ENCODE results near the gene B3GALT6. TPM values are rescaled to one million over a fixed set of nuclear protein-coding genes. Genes with fewer than 3 reads are reported as not detected.

Gene B3GALT6
- polyA plus RNA-seq, 4 donors, result 15.8 to 22.2 (median 20.6) TPM

DNA sequence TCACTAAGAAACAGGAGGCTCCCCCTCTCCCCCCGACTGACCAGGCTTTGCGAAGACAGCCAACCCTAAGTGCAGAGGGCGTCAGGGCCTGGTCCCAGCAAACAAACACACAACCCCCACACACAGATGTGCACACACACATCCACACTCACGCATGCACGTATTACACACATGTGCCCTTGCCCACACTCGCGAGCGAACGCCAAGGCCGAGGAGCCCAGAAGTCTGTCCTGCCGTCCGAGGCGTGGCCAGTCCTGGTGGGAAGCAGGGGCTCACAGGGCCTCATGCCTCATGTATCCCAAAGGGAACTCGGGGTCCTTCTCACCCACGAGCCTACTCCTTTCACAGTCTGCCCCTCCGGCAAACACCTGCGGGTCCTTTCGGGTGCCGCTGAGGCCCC lies 2.3 kb upstream of the B3GALT6 start:
- no peak for DNase-seq (ENCODE audit: low read depth in 4 of 4, low spot score in 3 of 4)

GRCh38 chr1:1230656-1231399 lies 1.2 kb upstream of the B3GALT6 start:
- no peak for DNase-seq (ENCODE audit: low read depth in 4 of 4, low spot score in 3 of 4)

- peak; percentile 86 to 93 (median 92) for DNase-seq (ENCODE audit: low read depth in 4 of 4, low spot score in 3 of 4)
These were observed 433 bp upstream of the B3GALT6 start, which contains the start of gene SDF4 for GRCh38 chr1:1231400-1232207. Gene SDF4, minus strand, starts transcription at chr1:1232001. Its CDS starts 3,229 bp downstream, at chr1:1228772.

GRCh38 chr1:1232796-1233566 lies 944 bp downstream of the B3GALT6 start:
- no peak for DNase-seq (ENCODE audit: low read depth in 4 of 4, low spot score in 3 of 4)

GRCh38 chr1:1233567-1233892 lies 1.5 kb downstream of the B3GALT6 start:
- no peak for DNase-seq (ENCODE audit: low read depth in 4 of 4, low spot score in 3 of 4)

GRCh38 chr1:1234180-1234808 lies 2.3 kb downstream of the B3GALT6 start:
- DNase-seq (ENCODE audit: low read depth in 4 of 4, low spot score in 3 of 4), result no peak

GRCh38 chr1:1235016-1235744 lies 3.1 kb downstream of the B3GALT6 start:
- no peak for DNase-seq (ENCODE audit: low read depth in 4 of 4, low spot score in 3 of 4)

DNA sequence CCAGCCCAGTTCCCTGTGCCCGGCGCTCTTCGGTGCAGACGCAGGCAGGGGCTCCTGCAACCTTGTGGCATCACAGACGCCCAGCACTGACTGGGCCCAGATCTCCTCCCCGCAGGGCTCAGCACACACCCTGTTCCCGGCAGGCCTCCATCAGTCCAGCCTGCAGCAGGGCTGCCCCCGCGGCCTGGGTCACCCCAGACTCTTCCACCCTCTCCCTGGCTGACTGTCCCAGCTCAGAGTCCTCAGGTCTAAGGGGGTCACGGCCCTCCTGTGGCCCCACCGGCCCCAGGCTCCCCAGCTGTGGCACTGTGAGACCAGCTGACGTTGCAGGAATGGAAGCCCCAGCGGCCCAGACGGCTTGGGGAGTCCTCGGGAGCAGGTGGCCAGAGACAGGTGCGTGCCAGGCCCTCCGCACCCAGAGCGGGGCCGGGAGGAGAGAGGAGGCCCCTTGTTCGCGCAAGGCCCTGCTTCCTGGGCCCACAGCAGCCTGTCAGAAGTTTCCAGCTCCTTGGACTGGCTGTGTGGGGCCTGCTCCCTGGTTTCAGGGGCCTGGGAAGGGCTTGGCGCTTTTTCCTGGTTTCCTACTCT lies 4.2 kb downstream of the B3GALT6 start:
- no peak for DNase-seq (ENCODE audit: low read depth in 4 of 4, low spot score in 3 of 4)

DNA sequence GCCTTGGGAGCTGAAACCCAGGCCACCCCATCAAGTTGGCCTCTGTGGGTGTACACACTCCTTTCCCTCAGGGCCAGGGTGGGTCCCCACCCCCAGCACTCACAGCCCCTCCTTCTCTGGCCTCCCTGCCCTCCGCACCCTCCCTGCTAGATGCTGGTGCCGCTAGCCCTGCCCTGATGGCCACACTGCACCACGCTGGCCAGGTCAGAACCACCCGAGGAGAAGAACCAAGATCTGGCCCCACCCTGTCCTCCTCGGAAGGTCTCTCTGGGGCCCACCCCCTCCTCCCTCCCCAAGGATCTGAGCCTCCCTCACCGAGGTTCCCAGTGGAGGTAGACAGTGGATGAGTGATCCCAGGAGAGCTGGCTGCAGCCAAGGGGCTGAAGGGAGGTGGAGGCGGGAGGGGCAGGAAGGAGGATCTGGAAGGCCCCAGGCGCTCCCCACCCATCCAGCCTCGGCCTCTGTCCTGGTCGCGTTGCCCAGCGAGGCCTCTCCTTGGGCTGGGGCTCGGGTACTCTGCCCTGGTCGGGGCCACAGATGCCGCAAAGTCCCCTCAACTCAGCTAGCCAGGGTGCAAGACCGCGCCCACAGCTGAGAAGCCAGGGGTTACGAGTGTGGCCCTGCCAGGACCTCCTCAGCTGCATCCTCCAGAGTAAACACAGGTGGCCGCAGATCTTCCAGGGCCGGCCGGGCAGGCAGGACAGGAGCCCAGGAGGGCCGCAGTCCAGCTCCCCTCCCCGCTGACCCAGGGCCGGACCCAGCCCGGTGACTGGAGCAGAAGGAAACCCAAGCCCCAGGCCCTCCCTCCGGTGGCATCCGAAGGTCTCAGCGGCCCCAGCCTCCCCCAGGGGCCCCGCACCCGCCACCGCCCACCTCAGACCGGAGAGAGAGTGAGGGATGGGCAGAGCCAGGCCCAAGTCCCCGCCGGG lies 5.2 kb downstream of the B3GALT6 start:
- DNase-seq (ENCODE audit: low read depth in 4 of 4, low spot score in 3 of 4), result no peak

DNA sequence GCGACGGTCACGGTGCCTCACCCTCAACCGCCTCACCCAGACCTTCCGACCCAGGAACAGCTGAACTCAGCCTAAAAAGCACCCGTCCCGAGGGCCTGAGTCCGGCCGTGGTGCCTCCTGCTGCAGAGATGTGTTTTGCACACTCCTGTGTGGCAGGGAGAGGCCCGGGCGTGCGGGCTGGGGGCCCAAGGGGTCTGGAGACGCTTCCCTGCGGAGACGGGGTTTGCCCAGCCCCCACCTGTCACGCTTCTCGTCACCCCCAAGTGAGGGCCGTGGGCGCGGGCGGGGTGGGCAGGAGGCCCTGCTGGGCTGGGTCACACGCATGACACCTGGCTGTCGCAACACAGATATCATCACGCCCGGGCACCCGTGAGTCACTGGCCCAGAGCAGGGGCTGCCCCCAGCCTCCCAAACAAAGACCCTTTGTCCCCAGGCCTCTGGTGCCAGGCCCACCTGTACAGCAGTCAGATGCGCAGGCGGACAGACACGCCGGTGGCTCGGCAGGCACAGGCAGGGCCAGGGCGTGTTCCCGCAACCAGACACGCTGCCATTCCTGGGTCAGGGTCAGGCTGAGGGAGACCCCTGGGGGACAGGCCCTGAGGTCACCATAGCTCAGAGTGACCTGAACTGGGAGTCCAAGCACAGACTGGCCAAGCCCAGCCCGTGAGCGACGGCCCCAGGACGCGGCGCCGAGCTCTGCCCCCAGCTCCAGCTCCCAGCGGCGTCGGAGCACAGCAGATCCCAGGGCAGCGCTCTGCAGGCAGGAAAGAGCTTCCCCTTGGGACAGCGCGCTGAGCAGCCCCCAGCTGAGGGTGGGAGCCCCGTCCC lies 6.1 kb downstream of the B3GALT6 start:
- no peak for DNase-seq (ENCODE audit: low read depth in 4 of 4, low spot score in 3 of 4)

GRCh38 chr1:1238702-1239178 lies 6.7 kb downstream of the B3GALT6 start:
- no peak for DNase-seq (ENCODE audit: low read depth in 4 of 4, low spot score in 3 of 4)

DNA sequence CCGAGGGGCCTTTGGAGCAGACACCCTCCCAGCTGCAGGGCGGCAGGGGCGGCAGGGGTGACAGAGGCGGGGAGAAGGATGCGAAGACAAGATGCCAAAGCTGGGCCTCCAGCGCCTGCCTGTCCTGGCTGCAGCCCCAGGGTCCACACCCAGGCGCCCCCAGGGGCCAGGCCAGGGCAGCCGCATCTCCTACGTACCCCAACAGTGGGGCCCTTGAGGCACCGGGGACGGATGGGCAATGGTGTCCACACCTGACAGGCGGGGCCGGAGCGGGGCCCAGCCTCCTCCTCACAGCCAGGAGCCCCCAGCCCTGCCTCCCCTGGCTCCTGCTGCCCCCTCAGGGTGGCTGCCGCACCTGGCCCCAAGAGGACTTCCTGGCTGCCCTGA lies 7.2 kb downstream of the B3GALT6 start:
- no peak for DNase-seq (ENCODE audit: low read depth in 4 of 4, low spot score in 3 of 4)

- no peak for DNase-seq (ENCODE audit: low read depth in 4 of 4, low spot score in 3 of 4)
These were observed 7.7 kb downstream of the B3GALT6 start for GRCh38 chr1:1239614-1240347.

DNA sequence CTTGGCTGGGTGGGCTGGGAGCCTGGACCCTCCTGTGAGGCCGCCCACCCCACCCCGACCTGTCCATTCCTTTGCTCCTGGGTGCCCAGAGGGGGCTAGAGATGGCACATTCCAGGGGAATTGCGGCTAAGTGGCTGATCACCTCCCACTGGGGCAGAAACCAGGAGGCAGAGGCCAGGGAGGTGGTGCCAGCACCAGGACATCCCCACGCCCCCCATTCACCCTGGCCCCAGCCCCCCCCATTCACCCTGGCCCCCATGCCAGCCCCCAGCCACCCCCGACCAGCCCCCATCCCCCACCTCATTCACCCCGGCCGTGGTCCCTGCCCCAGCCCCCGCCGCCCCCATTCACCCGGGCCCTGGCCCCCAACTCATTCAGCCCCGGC lies 8.3 kb downstream of the B3GALT6 start:
- DNase-seq (ENCODE audit: low read depth in 4 of 4, low spot score in 3 of 4), result no peak

DNA sequence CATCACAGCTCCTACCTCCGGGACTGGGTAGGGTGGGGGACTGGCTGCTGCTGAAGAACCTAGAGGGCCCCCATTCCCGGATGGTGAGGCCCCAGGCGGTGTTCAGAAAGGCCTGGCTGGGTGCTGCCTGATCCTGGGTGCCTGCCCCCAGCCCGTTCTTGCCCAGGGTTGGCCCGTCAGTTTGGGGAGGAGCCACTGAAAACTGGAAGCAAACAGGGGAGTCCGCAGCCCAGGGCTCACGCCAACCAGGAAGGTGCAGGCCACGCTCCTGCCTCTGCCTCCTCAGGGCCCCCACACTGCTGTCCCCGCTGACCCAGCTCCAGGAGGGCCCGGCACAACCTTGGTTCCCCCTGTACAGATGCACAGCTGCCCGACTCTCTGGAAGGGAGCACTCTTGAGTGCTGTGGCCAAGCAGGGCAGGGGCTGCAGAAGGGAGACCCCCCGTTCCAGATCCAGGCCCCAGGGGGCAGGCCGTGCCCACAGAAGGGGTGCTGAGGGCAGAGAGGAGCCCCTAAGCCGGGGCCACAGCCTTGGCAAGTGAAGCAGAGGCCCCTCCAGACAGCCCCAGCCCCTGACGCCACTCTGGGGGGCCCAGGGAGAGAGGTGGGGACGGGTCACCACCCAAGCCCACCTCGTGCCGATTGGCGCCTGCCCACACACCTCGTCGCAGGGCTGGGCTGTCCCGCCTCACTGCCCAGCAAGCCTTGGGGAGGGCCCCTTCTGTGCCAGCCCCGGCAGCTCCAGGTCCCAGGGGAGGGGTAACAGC lies 9.0 kb downstream of the B3GALT6 start:
- no peak for DNase-seq (ENCODE audit: low read depth in 4 of 4, low spot score in 3 of 4)

DNA sequence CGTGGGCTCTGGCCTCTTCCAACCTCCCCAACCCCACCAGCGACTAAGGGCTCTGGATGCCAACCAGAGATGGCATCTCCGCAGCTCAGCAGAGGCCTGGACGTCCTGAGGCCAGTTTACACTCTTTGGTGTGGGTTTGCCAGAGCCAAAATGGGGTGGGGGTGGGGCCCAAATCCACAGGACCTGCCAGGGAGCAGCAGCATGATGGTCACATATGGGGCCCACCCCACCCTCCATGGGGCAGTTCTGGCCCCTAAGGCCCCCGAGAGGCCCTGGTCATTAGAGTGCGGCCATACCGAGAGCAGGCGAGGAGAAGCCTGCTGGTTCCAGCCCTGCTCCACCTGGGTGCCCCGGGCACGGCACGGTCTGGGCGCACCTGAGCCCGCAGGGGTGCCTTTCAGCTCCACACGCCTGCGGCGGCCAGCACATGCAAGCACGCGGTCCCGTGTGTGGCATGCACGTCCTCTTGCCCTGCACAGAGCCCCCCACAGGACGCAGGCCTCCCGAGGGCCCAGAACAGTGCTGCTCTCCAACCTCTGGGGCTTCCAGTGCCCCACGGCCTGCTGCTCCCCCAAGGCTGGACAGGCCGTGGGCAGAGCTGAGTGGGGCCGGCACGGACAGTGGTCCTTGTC lies 9.7 kb downstream of the B3GALT6 start:
- DNase-seq (ENCODE audit: low read depth in 4 of 4, low spot score in 3 of 4), result no peak

Data from left renal pelvis (tissue), 4 donors.